ENCODE data around the gene MAPK10. TPM values are rescaled to one million over a fixed set of nuclear protein-coding genes. Genes with fewer than 3 reads are reported as not detected.

The MAPK10 gene
- polyA plus RNA-seq, 3 donors: 0.36 TPM; not detected in 2

- H3K79me2 ChIP-seq (ENCODE audit: insufficient read depth, low read length): no peaks in the 10 kb centered on the region
- no peak overlapping the region for H3K27ac ChIP-seq (ENCODE audit: low read depth in 1 of 2, low read length in 2 of 2)
- H3K27ac Mint-ChIP-seq: no peak overlapping the region
- no peaks in the 10 kb centered on the region for H3K27me3 Mint-ChIP-seq (ENCODE audit: low read depth in 3 of 3)
- no peaks in the 10 kb centered on the region for H3K4me1 Mint-ChIP-seq
- H4K20me1 ChIP-seq (ENCODE audit: insufficient read depth, low read length): peaks cover 22% of the 10 kb centered on the region
- no peaks in the 10 kb centered on the region for H3K4me1 ChIP-seq (ENCODE audit: control insufficient read depth in 1 of 2, insufficient read depth in 2 of 2, low read length in 2 of 2)
- no peaks in the 10 kb centered on the region for H3K9me3 Mint-ChIP-seq
- H3K4me2 ChIP-seq (replicated peaks; ENCODE audit: extremely low read depth, low read length, poor library complexity, severe bottlenecking): no peak overlapping the region
- H3K27me3 ChIP-seq (ENCODE audit: control insufficient read depth in 2 of 2, insufficient read depth in 2 of 2, low read length in 2 of 2): no peaks in the 10 kb centered on the region
- no peak for DNase-seq
- no peaks in the 10 kb centered on the region for H3K9me3 ChIP-seq (replicated peaks in 1 of 2; ENCODE audit: control insufficient read depth in 1 of 2, insufficient read depth in 1 of 2, low read length in 2 of 2)
- H3K36me3 ChIP-seq (replicated peaks in 1 of 2; ENCODE audit: control insufficient read depth in 1 of 2, insufficient read depth in 2 of 2, low read length in 2 of 2): peaks cover 0 to 14% of the 10 kb centered on the region in 2 donors
- no peak overlapping the region for H2AFZ ChIP-seq (ENCODE audit: insufficient read depth, low read depth, low read length, poor library complexity, severe bottlenecking)
- intact Hi-C loops (cut with micrococcal nuclease): no loop called here
- no peak overlapping the region for H3K9ac ChIP-seq (ENCODE audit: insufficient read depth, low read length, poor library complexity, severe bottlenecking)
- TF ChIP-seq CTCF (IDR thresholded peaks at IDR 0.05): no peak
- no peak overlapping the region for H3K4me3 Mint-ChIP-seq
- WGBS (ENCODE audit: insufficient coverage): 100% methylated on average over 1 of the region's 3 CpGs
- peaks cover 6 to 13% of the 10 kb centered on the region in 2 donors for H3K36me3 Mint-ChIP-seq
- no peak overlapping the region for H3K4me3 ChIP-seq (replicated peaks in 1 of 3; ENCODE audit: low read depth in 2 of 3, low read length in 3 of 3)
Measured at GRCh38 chr4:85951099-85951498, 408.8 kb downstream of the MAPK10 start.

GRCh38 chr4:85946821-85947220, 413.0 kb downstream of the MAPK10 start:
- H3K27me3 ChIP-seq (ENCODE audit: control insufficient read depth in 2 of 2, insufficient read depth in 2 of 2, low read length in 2 of 2): no peaks in the 10 kb centered on the region
- no peak overlapping the region for H3K4me3 ChIP-seq (replicated peaks in 1 of 3; ENCODE audit: low read depth in 2 of 3, low read length in 3 of 3)
- H3K27ac Mint-ChIP-seq: no peak overlapping the region
- H3K36me3 ChIP-seq (replicated peaks in 1 of 2; ENCODE audit: control insufficient read depth in 1 of 2, insufficient read depth in 2 of 2, low read length in 2 of 2): peaks cover 0 to 11% of the 10 kb centered on the region in 2 donors
- no peak overlapping the region for H3K4me2 ChIP-seq (replicated peaks; ENCODE audit: extremely low read depth, low read length, poor library complexity, severe bottlenecking)
- no peak overlapping the region for H2AFZ ChIP-seq (ENCODE audit: insufficient read depth, low read depth, low read length, poor library complexity, severe bottlenecking)
- H3K9me3 Mint-ChIP-seq: peaks cover 0 to 8% (median 2%) of the 10 kb centered on the region in 7 donors
- intact Hi-C loops (cut with micrococcal nuclease): no loop called here
- H3K36me3 Mint-ChIP-seq: peaks cover 8 to 16% of the 10 kb centered on the region in 2 donors
- H3K9me3 ChIP-seq (replicated peaks in 1 of 2; ENCODE audit: control insufficient read depth in 1 of 2, insufficient read depth in 1 of 2, low read length in 2 of 2): no peaks in the 10 kb centered on the region
- no peaks in the 10 kb centered on the region for H3K4me1 ChIP-seq (ENCODE audit: control insufficient read depth in 1 of 2, insufficient read depth in 2 of 2, low read length in 2 of 2)
- H3K27me3 Mint-ChIP-seq (ENCODE audit: low read depth in 3 of 3): no peaks in the 10 kb centered on the region
- no peak for TF ChIP-seq CTCF (IDR thresholded peaks at IDR 0.05)
- no peak overlapping the region for H3K9ac ChIP-seq (ENCODE audit: insufficient read depth, low read length, poor library complexity, severe bottlenecking)
- H4K20me1 ChIP-seq (ENCODE audit: insufficient read depth, low read length): peaks cover 22% of the 10 kb centered on the region
- no peak overlapping the region for H3K27ac ChIP-seq (ENCODE audit: low read depth in 1 of 2, low read length in 2 of 2)
- no peak overlapping the region for H3K4me3 Mint-ChIP-seq
- H3K4me1 Mint-ChIP-seq: no peaks in the 10 kb centered on the region
- no peak for DNase-seq
- no peaks in the 10 kb centered on the region for H3K79me2 ChIP-seq (ENCODE audit: insufficient read depth, low read length)
